Breast epithelium (tissue), 3 donors: ENCODE data around the gene CKAP2.
"Not testable (repeated sequence)": the region's sequence is repeated elsewhere in the genome, so short reads cannot be mapped to it uniquely, and the experiment has no call there.

Experiments used
- CTCF ChIP-seq, 3 donors: fragments of 450-650 bp; IDR thresholded peaks; one replicate each; pipeline ENCODE4 v1.5.1; 2016 to 2017; ENCODE audit warnings: antibody characterized with exemption in 3 of 3, mild to moderate bottlenecking in 3 of 3, moderate library complexity in 3 of 3
- POLR2A ChIP-seq: fragments of 450-650 bp; IDR thresholded peaks from one replicate; pipeline ENCODE4 v1.6.1; 2016; ENCODE audit warnings: antibody characterized with exemption, mild to moderate bottlenecking, moderate library complexity
- POLR2AphosphoS5 ChIP-seq, 3 donors: sonication (generic); formaldehyde crosslinking; IDR thresholded peaks; one replicate each; pipeline ENCODE4 v1.6.1; 2017; ENCODE audit warnings: antibody characterized with exemption in 3 of 3

DNA sequence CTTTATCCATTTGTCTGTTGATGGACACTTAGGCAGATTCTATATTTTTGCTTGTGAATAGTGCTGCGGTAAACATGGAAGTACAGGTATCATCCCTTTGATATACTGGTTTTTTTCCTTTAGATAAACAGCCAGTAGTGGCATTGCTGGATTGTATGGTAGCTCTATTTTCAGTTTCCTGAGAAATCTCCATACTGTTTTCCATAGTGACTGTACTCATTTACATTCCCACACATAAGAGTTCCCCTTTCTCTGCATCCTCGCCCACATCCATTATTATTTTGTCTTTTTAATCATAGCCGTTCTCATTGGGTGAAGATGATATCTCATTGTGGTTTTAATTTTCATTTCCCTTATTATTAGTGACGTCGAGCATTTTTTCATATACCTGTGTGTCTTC, 35.7 kb downstream of the CKAP2 start:
- not testable (repeated sequence) for TF ChIP-seq CTCF (IDR thresholded peaks at IDR 0.05); POLR2AphosphoS5 (IDR thresholded peaks at IDR 0.05); POLR2A
